Thyroid gland (tissue), 4 donors: ENCODE measurements around the gene LUC7L. TPM values are rescaled to one million over a fixed set of nuclear protein-coding genes. Genes with fewer than 3 reads are reported as not detected.

ENCODE experiments used
- DNase-seq, 2 donors: peaks; one replicate each; pipeline ENCODE4 v3.0.0-alpha.2; 2019
- H3K27ac ChIP-seq, 3 donors: fragments of 200-600 bp; sonication (generic); 1 replicate in 2 of 3; 2 replicates in 1 of 3; pipeline ENCODE4 v1.5.1; 2016 to 2019; ENCODE audit warnings: mild to moderate bottlenecking in 1 of 3, moderate library complexity in 1 of 3
- H3K27me3 ChIP-seq: fragments of 200-600 bp; sonication (generic); one replicate; pipeline ENCODE4 v1.5.1; 2019
- H3K36me3 ChIP-seq, 2 donors: fragments of 200-600 bp; sonication (generic); one replicate each; pipeline ENCODE4 v1.5.1; 2016 to 2019
- H3K4me1 ChIP-seq, 2 donors: fragments of 200-600 bp; sonication (generic); one replicate each; pipeline ENCODE4 v1.5.1; 2017 to 2019
- H3K4me3 ChIP-seq, 3 donors: fragments of 200-600 bp; sonication (generic); replicated peaks in 1 of 3; 1 replicate in 2 of 3; 2 replicates in 1 of 3; pipeline ENCODE4 v1.5.1; 2016; ENCODE audit warnings: mild to moderate bottlenecking in 1 of 3
- H3K9me3 ChIP-seq: fragments of 200-600 bp; sonication (generic); one replicate; pipeline ENCODE4 v1.5.1; 2017
- POLR2A ChIP-seq, 2 donors: fragments of 450-650 bp; IDR thresholded peaks; one replicate each; pipeline ENCODE4 v1.6.1; 2017; ENCODE audit warnings: antibody characterized with exemption in 2 of 2, mild to moderate bottlenecking in 2 of 2, moderate library complexity in 1 of 2
- WGBS, 2 donors: methylation state at CpG; one replicate each; pipeline ENCODE4 v1.1.5; 2017; 5-methylcytosine and 5-hydroxymethylcytosine counted together
- intact Hi-C: fragments of 100-400 bp; cut with DNase I; formaldehyde crosslinking; loops from one replicate; pipeline ENCODE4 v1.15.1; 2023
- total RNA-seq, 4 donors: library from RNA; depleted of rRNA; stranded (reverse); fragments of >200 nt; gene quantifications; one replicate each; pipeline ENCODE4 v1.2.3, GENCODE V29; 2016
- TF ChIP-seq, protein P1 (sequence below), 6 experiments: fragments of 200-600 bp in 3 of 6; fragments of 450-650 bp in 3 of 6; sonication (generic) in 3 of 6; IDR thresholded peaks; one replicate each; pipeline ENCODE4 v1.5.1; 2016 to 2019; ENCODE audit warnings: antibody characterized with exemption in 6 of 6, mild to moderate bottlenecking in 2 of 6, inconsistent platforms in 1 of 6, moderate library complexity in 1 of 6

Gene LUC7L
- total RNA-seq, 4 donors from 2014 or later = 96.6 to 218 (median 149) TPM

DNA sequence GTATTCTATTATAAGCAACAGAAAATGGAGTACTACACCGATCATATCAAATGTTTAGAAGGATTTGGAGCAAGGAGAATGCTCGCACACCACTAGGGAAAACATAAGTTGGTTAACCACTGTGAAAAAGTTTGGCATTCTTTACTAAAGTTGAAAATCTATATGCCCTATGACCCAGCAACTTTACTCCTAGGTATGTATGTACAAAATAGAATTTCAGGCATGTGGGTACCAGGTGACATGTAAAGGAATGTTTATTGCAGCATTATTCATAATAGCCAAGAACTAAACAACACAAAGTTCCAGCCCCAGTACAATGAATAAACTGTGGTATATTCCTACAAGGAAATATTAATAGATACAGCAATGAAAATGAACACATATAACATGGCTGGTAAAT is 82.6 kb downstream of the LUC7L start:
- 93 to 94% methylated on average over 2 of the region's 2 CpGs for WGBS, 2 donors
- intact Hi-C loops = no loop called here
- Histone ChIP-seq H3K27ac (no peak overlapping the region), H3K36me3 (no peaks in the 10 kb centered on the region), H3K4me1 (no peaks in the 10 kb centered on the region), H3K4me3 (no peak overlapping the region), H3K27me3 (no peaks in the 10 kb centered on the region), H3K9me3 (no peaks in the 10 kb centered on the region)
- TF ChIP-seq, protein P1, sequence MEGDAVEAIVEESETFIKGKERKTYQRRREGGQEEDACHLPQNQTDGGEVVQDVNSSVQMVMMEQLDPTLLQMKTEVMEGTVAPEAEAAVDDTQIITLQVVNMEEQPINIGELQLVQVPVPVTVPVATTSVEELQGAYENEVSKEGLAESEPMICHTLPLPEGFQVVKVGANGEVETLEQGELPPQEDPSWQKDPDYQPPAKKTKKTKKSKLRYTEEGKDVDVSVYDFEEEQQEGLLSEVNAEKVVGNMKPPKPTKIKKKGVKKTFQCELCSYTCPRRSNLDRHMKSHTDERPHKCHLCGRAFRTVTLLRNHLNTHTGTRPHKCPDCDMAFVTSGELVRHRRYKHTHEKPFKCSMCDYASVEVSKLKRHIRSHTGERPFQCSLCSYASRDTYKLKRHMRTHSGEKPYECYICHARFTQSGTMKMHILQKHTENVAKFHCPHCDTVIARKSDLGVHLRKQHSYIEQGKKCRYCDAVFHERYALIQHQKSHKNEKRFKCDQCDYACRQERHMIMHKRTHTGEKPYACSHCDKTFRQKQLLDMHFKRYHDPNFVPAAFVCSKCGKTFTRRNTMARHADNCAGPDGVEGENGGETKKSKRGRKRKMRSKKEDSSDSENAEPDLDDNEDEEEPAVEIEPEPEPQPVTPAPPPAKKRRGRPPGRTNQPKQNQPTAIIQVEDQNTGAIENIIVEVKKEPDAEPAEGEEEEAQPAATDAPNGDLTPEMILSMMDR (IDR thresholded peaks at IDR 0.05) = no peak
- no peak for TF ChIP-seq POLR2A (IDR thresholded peaks at IDR 0.05)
- no peak for DNase-seq

DNA sequence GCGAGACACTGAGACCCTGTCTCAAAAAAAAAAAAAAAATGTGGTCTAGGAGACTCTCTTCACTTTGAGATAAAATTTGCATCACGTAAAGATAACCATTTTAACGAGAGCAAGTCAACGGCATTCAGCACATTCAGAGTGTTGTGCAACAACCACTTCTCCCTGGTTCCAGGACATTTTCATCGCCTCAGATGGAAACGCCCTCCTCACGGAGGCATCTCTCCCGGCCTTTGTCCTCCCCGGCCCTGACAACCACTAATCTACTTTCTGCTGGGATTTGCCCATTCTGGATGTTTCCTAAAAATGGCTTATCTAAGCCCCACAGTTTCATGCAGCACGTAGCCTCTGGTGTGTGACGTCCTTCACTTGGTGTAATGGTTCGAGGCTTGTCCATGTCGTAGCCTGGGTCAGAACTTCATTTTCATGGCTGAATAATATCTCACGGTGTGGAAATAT is 84.4 kb downstream of the LUC7L start:
- Histone ChIP-seq H3K4me3 (no peak overlapping the region), H3K27me3 (no peaks in the 10 kb centered on the region), H3K4me1 (no peaks in the 10 kb centered on the region), H3K36me3 (no peaks in the 10 kb centered on the region), H3K9me3 (no peaks in the 10 kb centered on the region), H3K27ac (no peak overlapping the region)
- TF ChIP-seq, protein P1 (IDR thresholded peaks at IDR 0.05) = no peak
- TF ChIP-seq POLR2A (IDR thresholded peaks at IDR 0.05) = no peak
- intact Hi-C loops = no loop called here
- DNase-seq = no peak
- 88 to 90% methylated on average over 14 of the region's 14 CpGs for WGBS, 2 donors

DNA sequence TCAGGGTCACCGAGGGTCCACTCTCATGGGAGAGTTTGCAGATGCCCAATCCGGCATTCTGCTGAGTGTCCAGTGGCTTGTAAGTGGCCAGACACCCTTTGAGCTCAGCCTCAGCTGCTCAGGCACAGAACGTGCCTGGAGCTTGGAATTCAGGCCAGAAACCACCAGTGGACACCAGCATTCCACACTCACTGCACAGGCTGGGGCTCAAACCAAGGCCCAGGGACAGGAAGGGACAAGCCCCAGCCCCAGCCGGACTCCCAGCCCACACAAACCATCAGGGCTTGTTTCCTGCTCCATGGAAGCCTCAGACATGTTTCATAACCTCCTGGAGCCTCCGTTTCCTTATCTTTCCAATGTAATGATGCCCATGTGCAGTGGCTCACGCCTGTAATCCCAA is 85.8 kb downstream of the LUC7L start:
- H3K4me3 ChIP-seq = no peak overlapping the region
- H3K9me3 ChIP-seq = no peaks in the 10 kb centered on the region
- H3K27me3 ChIP-seq = no peaks in the 10 kb centered on the region
- H3K36me3 ChIP-seq = no peaks in the 10 kb centered on the region
- intact Hi-C loops = no loop called here
- TF ChIP-seq POLR2A (IDR thresholded peaks at IDR 0.05) = no peak
- TF ChIP-seq, protein P1 (IDR thresholded peaks at IDR 0.05) = no peak
- DNase-seq = no peak
- H3K4me1 ChIP-seq = no peaks in the 10 kb centered on the region
- H3K27ac ChIP-seq = no peak overlapping the region
- WGBS, 2 donors = 66 to 74% methylated on average over 4 to 5 of the region's 6 CpGs

DNA sequence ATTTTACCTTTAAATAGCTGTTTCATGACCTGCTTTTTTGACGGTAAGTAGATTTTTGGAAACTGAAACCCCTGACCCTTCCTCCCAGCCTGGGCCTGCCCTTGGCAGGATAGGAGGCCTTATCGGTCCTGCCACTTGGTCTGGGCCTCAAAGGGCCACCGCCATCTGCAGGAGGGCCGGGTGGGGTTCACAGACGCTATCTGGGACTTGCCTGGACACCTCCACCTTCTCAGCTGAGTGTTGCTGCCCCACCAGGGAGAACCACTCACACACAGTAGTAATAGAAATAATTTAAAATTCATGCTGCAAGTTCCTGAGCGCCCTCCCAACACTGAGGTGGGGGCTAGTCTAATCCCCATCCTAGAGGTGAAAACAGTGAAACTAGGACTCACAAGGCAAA is 86.2 kb downstream of the LUC7L start:
- no peak for DNase-seq
- H3K27me3 ChIP-seq = no peaks in the 10 kb centered on the region
- intact Hi-C loops = no loop called here
- no peaks in the 10 kb centered on the region for H3K9me3 ChIP-seq
- H3K36me3 ChIP-seq = no peaks in the 10 kb centered on the region
- no peaks in the 10 kb centered on the region for H3K4me1 ChIP-seq
- 87 to 90% methylated on average over 6 of the region's 6 CpGs for WGBS, 2 donors
- TF ChIP-seq POLR2A (IDR thresholded peaks at IDR 0.05) = no peak
- TF ChIP-seq, protein P1 (IDR thresholded peaks at IDR 0.05) = no peak
- H3K4me3 ChIP-seq = no peak overlapping the region
- no peak overlapping the region for H3K27ac ChIP-seq

DNA sequence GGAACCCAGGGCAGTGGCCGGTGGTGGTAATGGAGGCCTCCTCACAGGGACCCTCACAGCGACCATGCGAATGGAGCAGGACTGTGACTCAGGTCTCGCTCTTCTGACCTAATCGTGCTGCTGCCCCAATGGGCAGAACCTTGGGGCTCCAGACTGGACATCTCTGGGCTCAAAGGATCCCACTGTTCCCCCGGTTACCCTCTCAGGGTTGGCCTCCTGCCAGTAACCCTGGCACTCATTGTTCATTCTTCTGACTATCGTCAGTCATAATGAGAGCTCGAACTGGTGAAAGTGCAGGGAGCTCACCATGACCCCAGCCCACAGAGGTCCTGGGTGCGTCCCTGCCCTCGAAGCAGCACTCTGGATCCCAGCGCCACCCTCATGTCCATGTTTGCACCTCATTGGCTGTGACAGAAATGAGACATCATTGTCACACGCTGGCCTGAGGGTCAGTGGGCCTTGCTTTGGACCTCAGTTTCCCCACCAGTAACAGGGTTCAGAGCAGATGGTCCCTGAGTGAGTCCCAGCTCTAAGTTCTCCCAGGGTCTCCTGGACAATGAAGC is 86.8 kb downstream of the LUC7L start:
- WGBS, 2 donors = 72 to 75% methylated on average over 11 to 12 of the region's 12 CpGs
- no peak for DNase-seq
- H3K27ac ChIP-seq = no peak overlapping the region
- no peaks in the 10 kb centered on the region for H3K36me3 ChIP-seq
- TF ChIP-seq, protein P1 (IDR thresholded peaks at IDR 0.05) = no peak
- no peak for TF ChIP-seq POLR2A (IDR thresholded peaks at IDR 0.05)
- no peak overlapping the region for H3K4me3 ChIP-seq
- intact Hi-C loops = no loop called here
- no peaks in the 10 kb centered on the region for H3K4me1 ChIP-seq
- no peaks in the 10 kb centered on the region for H3K27me3 ChIP-seq
- no peaks in the 10 kb centered on the region for H3K9me3 ChIP-seq
